ENCODE data around the gene ZFYVE27.

The ZFYVE27 gene

GRCh38 chr10:97714401-97715258, 22.3 kb upstream of the ZFYVE27 start:
- no peak for DNase-seq (ENCODE audit: low read depth in 2 of 2)

GRCh38 chr10:97715259-97715874, 21.6 kb upstream of the ZFYVE27 start:
- DNase-seq (ENCODE audit: low read depth in 2 of 2): no peak

DNA sequence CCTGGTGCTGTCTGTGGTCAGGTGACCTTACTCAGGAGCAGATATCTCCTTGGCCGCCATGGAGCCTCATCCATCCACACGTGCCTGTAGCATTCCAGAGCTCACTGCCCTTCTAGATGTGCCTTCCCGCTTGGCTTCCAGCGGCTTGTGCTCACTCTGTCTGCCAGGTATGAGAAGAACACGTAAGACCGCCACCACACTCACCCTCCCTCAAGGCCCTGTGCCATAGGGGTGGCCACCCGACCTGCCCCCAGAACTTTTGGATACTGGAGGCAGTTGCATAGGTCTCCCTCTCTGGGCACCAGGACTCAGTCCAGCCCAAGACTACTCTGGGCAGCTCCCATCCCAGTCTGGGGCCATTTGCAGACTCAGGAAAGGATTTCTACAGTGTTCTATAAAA, 19.3 kb upstream of the ZFYVE27 start:
- DNase-seq (ENCODE audit: low read depth in 2 of 2): no peak

DNA sequence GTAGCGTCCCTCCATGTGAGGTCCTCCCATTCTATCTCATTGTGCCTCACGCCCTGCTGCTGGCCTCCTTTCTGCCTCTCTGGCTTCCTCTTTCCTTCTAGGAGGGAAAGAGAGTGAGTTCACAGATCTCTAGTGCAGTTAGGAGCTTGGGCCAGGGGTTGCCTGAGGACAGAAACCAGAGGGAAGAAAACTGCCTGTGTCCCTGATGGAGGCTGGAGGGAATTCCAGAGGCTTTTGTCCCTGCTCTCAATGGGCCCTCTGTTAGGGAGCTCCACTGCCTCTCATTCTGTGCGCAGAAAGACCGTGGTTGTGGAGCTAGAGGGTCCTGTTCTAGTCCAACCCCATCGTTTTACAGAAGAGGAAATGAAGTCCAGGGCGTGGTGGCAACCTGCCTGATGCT, 18.8 kb upstream of the ZFYVE27 start:
- DNase-seq (ENCODE audit: low read depth in 2 of 2): no peak

GRCh38 chr10:97718659-97719142, 18.2 kb upstream of the ZFYVE27 start:
- no peak for DNase-seq (ENCODE audit: low read depth in 2 of 2)

DNA sequence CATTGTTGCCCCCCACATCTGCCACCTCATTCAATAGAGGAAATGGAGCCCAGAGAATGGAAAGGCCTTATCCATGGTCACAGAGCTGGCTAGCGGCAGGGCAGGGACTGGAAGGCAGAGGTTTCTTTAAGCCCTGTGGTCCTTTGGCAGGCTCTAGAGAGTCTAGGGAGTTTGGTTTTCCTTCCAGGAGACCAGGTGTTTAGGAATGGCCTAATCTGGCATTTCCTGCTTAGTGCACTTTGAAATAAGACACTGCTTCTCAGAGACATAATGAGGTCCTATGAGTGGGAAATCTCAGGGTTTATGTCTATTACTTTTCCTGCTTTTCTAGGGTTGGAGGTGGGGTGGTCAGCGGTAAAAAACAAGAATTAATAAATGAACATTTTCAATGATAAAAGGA, 17.3 kb upstream of the ZFYVE27 start:
- no peak for DNase-seq (ENCODE audit: low read depth in 2 of 2)

GRCh38 chr10:97721871-97722780, 14.8 kb upstream of the ZFYVE27 start:
- no peak for DNase-seq (ENCODE audit: low read depth in 2 of 2)

DNA sequence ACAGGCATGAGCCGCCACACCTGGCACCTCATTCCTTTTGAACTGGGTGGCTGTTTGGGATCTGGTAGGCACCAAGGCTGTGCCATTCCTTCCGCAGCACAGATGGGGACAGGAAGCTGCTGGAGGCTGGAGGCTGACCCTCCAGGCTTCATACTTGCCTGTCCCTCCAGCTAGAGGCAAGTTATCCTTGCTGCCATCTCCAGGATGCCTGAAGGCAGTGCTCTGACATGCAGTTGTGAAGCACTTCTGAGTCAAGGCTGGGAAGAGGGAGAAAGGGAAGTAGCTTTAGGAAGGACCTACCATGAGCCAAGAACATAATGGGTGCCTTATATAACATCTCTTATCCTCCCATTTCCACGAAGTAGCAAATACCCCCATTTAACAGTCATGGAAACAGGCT, 13.9 kb upstream of the ZFYVE27 start:
- DNase-seq (ENCODE audit: low read depth in 2 of 2): no peak

GRCh38 chr10:97724341-97724941, 12.5 kb upstream of the ZFYVE27 start:
- DNase-seq (ENCODE audit: low read depth in 2 of 2): no peak

GRCh38 chr10:97726636-97727178, 10.2 kb upstream of the ZFYVE27 start:
- DNase-seq (ENCODE audit: low read depth in 2 of 2): no peak

DNA sequence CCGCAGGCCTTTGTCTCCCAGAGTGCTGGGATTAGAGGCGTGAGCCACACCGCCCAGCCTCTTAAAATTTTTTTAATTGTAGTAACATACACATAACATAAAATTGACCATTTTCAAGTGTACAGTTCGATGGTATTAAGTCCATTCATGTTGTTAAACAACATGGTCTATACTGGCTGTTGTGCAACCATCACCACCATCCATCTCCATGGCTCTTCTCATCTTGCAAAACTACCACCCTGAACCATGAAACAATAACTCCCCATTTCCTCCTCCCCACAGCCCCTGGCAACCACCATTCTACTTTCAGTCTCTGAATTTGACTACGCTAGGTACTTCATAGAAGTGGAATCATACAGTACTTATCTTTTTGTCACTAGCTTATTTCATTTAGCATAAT, 7.9 kb upstream of the ZFYVE27 start:
- no peak for DNase-seq (ENCODE audit: low read depth in 2 of 2)

DNA sequence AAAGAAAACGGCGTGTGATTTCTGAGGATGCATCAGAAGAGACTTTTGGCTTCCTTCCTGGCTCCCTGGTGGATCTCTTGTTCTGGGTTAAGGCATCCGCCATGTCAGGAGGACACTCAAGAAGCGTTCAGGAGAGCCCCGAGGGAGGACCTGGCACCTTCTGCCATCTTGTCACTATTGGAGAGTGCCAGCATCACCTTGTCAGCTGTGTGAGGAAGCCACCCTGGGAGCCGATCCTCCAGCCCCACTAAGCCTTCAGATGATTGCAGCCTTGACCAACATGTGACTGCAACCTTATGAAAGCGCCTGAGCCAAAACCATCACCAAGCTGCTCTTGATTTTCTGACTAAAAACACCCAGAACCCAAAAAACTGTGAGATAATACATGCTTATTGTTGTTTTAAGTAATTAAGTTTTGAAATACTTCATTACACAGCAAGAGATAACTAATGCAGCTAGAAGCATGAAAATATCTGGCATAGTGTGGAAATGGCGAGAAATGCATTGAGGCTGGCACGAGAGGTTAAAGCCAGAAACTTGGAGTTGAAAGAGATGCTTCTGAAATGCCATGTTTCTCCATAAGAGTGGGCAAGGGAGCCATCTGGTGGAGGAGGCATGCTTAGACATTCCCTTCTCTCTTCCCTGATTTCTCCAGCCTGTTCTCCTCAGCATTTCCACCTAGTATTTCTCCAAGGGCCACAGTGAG, 5.4 kb upstream of the ZFYVE27 start:
- peak; percentile 22 to 24 for DNase-seq (ENCODE audit: low read depth in 2 of 2)

GRCh38 chr10:97732052-97732359, 4.9 kb upstream of the ZFYVE27 start:
- no peak for DNase-seq (ENCODE audit: low read depth in 2 of 2)

DNA sequence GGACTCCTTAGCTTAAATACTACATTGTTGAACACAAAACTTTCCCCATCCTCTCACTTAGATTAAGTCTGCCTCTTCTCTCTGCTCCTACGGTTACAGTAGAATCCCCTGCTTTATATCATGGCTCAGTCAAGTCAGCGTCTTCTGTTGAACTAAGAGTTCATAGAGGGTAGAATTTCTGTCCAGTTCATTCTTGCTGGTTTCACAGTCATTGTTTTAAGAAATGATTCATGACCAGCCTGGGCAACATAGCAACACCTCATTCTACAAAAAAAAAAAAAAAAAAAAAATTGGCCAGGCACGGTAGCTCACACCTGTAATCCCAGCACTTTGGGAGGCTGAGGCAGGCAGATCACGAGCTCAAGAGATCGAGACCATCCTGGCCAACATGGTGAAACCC, 3.7 kb upstream of the ZFYVE27 start:
- DNase-seq (ENCODE audit: low read depth in 2 of 2): no peak

- no peak for DNase-seq (ENCODE audit: low read depth in 2 of 2)
Measured at GRCh38 chr10:97734021-97734420, 2.9 kb upstream of the ZFYVE27 start.

DNA sequence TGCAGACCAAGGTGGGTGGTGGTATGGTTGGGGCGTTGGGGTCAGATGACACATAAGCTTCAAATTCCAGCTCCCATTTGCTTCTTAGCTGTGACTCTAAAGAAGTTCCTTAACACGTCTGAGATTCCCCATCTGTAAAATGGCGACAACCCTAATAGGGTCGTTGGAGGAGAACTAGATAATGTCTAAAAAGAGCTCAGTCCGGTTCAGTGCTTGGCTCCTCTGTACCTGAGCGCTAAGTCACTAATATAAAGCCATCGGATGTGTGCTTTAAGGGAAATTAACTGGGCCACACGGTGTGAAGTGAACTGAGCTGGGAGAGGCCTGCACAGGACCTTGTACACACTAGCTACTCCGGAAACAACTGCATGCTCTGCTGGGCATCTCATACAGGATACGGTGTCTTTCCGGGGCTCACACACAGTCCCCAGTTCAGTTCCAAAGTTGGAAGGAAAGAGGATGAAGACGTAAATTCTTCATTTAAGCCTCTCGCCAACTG, 476 bp upstream of the ZFYVE27 start:
- no peak for DNase-seq (ENCODE audit: low read depth in 2 of 2)

DNA sequence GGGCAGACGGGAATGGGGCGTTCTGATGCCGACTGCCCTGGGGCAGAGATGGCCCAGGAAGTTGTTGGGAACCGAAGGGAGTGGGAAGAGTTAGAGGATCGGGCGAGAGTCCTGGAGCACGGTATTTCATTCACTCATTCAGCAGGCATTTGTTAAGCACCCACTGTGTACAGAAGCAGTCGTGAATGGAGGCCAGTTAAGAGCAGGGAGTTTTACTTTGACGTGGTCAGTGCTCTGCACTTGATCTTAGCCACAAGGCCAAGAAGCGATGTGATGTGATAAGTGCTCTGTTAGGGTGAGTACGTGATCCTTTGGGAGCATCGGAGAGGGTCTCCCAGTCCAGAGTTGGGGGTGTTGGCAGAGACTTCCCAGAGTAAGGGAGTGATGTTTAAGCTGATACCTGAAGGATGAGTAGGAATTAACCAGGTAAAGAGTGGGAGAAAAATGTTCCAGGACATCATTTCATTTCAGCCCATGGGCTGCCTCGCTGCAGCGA, 890 bp downstream of the ZFYVE27 start:
- DNase-seq (ENCODE audit: low read depth in 2 of 2): no peak

DNA sequence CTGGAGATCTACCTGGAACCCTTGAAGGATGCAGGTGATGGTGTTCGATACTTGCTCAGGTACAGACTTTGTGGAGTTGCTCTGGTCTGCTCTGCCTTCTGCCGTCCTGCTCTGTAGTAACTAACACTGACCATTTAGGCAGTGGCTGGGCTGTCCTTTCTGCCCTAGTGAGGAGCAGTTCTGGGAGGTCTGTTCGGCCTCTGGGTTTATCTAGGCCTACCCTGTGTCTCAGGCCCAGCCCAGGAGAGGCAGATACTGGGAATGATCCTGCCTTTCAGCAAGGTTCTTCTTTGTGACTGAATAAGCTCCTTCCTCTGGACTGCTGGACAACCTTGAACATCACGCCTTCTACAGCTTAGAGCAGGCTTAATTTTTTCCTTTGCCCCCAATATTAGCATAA, 1.7 kb downstream of the ZFYVE27 start:
- DNase-seq (ENCODE audit: low read depth in 2 of 2): no peak

DNA sequence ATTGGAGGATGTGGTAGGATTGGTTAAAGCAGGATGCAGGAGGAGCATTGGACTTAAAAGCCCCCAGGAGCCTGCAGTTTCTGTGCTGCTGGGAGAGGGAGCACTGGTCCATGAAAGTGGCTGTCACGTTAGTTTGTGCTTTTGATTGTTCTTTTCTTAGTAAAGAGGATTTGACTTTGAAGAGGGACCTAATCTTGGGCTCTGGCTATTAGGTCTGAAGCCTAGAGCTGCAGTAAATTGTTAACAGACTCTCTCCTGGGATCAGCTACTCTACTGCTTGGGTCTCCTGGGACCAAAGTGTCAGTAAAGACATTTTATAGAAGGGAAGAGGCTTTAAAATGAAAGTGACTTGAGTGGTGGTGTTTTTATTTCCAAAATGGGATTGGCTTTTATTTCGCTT, 3.7 kb downstream of the ZFYVE27 start:
- no peak for DNase-seq (ENCODE audit: low read depth in 2 of 2)

- DNase-seq (ENCODE audit: low read depth in 2 of 2): no peak
Measured at GRCh38 chr10:97743169-97743943, 6.4 kb downstream of the ZFYVE27 start.
